Stimulated activated CD8-positive, alpha-beta memory T cell treated with anti-CD3 and anti-CD28 coated beads, Interleukin-2, amount 100 ng/mL, for 48 hours (primary cell): Measurements from ENCODE around the gene PPM1F.
A peak's percentile ranks its signal among the peaks of the same experiment; 100 is the strongest.
"Not testable (repeated sequence)": the region's sequence is repeated elsewhere in the genome, so short reads cannot be mapped to it uniquely, and the experiment has no call there.

Experiments
- DNase-seq, 2 donors: peaks; one replicate each; pipeline ENCODE4 v3.0.0-alpha.2; 2020; ENCODE audit warnings: low read depth in 2 of 2

The PPM1F gene

GRCh38 chr22:21896951-21897513, 55.6 kb downstream of the PPM1F start:
- no peak for DNase-seq

DNA sequence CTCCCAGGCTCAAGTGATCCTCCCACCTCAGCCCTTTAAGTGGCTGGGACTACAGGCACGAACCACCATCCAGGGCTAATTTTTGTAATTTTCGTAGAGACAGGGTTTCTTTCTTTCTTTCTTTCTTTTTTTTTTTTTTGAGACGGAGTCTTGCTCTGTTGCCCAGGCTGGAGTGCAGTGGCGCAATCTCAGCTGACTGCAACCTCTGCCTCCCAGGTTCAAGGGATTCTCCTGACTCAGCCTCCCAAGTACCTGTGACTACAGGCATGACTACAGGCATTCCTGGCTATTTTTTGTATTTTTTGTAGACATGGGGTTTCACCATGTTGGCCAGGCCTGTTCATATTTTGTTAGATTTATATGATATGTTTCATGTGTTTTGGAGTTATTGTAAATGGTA, 56.4 kb downstream of the PPM1F start:
- not testable (repeated sequence) for DNase-seq

DNA sequence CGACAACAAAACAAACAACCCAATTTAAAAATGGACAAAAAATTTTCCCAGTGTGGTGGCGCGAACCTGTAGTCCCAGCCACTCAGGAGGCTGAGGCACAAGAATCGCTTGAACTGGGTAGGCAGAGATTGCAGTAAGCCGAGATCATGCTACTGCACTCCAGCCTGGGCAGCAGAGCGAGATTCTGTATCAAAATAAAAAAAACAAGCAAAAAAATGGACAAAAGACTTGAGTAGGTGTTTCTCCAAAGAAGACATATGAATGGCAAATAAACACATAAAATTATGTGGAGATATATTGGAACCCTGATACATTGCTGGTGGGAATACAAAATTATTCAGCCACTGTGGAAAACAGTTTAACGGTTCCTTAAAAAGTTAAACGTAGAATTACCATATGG, 57.8 kb downstream of the PPM1F start:
- DNase-seq: no peak

GRCh38 chr22:21889251-21889990, 63.2 kb downstream of the PPM1F start:
- DNase-seq: no peak

DNA sequence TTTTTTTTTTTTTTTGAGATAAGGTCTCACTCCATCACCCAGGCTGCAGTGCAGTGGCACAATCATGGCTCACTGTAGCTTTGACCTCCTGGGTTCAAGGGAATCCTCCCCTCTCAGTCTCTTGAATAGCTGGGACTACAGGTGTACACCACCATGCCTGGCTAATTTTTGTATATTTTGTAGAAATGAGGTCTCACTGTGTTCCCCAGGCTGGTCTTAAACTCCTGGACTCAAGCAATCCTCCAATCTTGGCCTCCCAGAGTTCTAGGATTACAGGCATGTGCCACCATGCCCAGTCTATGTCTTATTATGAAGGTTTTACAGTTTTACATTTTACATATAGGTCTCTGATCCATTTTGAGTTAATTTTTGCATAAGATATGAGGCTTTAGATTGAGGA, 64.8 kb downstream of the PPM1F start:
- DNase-seq: no peak

DNA sequence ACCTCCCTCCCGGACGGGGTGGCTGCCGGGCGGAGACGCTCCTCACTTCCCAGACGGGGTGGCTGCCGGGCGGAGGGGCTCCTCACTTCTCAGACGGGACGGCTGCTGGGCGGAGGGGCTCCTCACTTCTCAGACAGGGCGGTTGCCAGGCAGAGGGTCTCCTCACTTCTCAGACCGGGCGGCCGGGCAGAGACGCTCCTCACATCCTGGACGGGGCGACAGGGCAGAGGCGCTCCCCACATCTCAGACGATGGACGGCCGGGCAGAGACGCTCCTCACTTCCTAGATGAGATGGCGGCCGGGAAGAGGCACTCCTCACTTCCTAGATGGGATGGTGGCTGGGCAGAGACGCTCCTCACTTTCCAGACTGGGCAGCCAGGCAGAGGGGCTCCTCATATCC, 68.7 kb downstream of the PPM1F start:
- DNase-seq: not testable (repeated sequence)

DNA sequence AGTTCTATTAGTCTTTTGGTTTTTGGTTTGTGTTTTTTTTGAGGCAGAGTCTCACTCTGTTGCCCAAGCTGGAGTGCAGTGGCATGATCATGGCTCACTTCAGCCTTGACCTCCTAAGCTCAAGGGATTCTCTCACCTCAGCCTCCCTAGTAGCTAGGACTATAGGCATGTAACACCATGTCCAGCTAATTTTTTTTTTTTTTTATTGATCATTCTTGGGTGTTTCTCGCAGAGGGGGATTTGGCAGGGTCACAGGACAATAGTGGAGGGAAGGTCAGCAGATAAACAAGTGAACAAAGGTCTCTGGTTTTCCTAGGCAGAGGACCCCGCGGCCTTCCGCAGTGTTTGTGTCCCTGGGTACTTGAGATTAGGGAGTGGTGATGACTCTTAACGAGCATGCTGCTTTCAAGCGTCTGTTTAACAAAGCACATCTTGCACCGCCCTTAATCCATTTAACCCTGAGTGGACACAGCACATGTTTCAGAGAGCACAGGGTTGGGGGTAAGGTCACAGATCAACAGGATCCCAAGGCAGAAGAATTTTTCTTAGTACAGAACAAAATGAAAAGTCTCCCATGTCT, 69.8 kb downstream of the PPM1F start:
- DNase-seq: not testable (repeated sequence)

DNA sequence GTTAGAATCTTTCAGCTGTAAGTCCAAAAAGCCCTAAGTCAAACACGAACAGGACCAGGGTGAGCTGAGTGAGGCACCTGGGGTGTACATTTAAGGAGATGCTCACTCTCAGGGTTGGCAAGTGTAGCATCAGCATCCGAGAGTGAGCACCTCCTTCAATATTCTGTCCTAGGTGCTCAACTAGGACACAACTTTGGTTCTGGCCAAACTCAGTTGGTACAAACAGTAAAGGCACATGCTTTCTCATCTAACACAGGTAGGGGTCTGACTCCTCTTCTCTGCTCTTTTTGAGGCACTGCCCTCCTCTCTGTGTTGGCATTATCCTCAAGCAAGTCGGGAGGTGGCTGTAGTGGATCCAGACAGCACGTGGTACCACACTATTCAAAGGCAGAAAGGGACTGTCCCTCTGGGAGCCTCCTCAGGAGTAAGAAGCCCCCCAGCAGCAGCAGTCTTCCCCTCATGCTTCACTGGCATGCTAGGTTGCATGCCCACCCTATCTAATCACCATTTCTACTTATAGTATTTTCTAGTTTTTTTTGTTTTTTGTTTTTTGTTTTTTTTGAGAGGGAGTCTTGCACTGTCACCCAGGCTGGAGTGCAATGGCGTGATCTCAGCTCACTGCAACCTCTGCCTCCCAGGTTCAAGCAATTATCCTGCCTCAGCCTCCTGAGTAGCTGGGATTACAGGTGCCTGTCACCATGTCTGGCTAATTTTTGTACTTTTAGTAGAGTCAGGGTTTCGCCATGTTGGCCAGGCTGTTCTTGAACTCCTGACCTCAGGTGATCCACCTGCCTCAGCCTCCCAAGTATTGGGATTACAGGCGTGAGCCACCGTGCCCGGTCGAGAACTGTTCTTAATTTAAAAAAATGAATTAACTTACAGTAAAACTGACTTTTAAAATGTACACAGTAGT, 70.6 kb downstream of the PPM1F start:
- DNase-seq: no peak

- DNase-seq: peak in 1 of 2 donors; percentile 8
Observed at GRCh38 chr22:21876486-21877176, 76.0 kb downstream of the PPM1F start.

- not testable (repeated sequence) for DNase-seq
Observed at GRCh38 chr22:21874953-21875352, 77.7 kb downstream of the PPM1F start.

- no peak for DNase-seq
Observed at GRCh38 chr22:21873619-21874018, 79.0 kb downstream of the PPM1F start.

- DNase-seq: not testable (repeated sequence)
Observed at GRCh38 chr22:21872741-21873140, 79.9 kb downstream of the PPM1F start.
